LNCAP (cell line): Measurements from ENCODE around the gene FAM76A.

Experiments
- TF ChIP-seq, protein P1 (sequence below): fragments of 450-650 bp; IDR thresholded peaks from 2 replicates; pipeline ENCODE4 v1.5.1; 2017; ENCODE audit warnings: mild to moderate bottlenecking

Gene FAM76A

DNA sequence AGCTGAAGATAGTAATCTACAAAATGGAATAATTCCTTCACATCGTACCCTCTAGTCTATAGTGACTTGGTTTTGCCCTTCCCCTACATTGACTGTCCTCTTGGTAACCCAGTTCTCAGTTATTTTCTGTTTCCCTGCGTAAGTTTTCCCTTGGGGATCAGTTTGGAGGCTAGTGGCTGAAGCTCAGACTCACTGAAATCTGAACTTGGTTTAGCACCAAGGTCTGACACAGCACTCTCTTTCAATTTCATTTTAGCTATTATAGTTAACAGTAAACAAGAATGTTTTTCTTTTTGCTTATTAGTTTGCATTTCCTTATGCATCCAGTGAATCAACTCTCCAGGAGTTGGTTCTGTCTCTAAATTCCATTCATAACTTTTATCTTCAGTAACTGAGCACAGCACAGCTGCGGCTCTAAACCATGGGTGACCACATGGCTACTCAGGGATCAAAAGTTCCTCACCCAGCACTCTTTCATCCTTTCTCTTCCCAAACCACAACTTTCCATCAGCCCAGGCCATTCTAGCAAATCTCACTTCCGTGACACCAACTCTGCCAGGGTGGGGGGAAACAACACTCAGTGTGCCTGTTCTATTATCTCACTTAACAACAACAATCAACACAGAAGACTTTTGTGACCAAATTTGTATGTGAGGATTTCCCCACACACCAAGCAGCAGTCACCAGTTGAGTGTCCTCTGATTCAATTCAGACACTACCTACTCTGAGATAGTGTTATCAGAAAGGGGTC lies 36.2 kb upstream of the FAM76A start:
- TF ChIP-seq, protein P1, sequence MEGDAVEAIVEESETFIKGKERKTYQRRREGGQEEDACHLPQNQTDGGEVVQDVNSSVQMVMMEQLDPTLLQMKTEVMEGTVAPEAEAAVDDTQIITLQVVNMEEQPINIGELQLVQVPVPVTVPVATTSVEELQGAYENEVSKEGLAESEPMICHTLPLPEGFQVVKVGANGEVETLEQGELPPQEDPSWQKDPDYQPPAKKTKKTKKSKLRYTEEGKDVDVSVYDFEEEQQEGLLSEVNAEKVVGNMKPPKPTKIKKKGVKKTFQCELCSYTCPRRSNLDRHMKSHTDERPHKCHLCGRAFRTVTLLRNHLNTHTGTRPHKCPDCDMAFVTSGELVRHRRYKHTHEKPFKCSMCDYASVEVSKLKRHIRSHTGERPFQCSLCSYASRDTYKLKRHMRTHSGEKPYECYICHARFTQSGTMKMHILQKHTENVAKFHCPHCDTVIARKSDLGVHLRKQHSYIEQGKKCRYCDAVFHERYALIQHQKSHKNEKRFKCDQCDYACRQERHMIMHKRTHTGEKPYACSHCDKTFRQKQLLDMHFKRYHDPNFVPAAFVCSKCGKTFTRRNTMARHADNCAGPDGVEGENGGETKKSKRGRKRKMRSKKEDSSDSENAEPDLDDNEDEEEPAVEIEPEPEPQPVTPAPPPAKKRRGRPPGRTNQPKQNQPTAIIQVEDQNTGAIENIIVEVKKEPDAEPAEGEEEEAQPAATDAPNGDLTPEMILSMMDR = no peak

DNA sequence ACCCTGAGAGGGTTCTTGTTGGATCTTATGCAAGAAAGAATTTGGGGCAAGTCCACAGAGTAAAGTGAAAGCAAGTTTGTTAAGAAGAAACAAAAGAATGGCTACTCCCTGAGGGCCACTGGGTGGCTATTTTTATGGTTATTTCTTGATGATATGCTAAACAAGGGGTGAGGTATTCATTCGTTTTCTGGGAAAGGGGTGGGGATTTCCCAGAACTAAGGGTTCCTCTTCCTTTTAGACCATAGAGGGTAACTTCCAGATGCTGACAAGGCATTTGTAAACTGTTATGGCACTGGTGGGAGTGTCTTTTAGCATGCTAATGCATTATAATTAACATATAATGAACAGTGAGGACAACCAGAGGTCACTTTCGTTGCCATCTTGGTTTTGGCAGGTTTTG lies 35.6 kb upstream of the FAM76A start:
- TF ChIP-seq, protein P1 = no peak

DNA sequence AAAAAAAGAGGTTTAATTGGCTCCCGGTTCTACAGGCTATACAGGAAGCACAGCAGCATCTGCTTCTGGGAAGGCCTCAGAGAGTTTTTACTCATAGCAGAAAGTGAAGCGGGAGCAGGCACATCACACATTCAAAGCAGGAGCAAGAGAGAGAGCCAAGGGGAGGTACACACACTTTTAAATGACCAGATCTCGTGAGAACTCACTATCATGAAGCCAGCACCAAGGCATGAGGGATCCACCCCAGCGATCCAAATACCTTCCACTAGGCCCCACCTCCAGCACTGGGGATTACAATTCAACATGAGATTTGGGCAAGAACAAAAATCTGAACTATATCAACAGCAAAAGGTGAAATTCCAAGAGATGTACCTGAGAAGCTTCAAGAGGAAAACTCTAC lies 20.8 kb upstream of the FAM76A start:
- TF ChIP-seq, protein P1 = no peak

DNA sequence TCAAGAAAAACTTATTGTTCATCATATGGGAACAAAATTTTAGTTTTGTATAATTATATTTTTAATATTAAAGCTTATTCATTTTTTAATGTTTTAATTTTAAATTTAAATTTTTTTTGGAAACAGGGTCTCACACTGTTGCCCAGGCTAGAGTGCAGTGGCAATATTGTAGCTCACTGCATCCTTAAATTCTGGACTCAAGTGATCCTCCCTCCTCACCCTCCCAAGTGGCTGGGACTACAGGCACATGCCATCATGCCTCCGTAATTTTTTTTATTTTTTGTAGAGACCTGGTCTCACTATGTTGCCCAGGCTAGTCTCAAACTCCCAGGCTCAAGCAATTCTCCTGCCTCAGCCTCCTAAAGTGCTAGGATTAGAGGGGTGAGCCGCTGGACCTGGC lies 20.2 kb upstream of the FAM76A start:
- TF ChIP-seq, protein P1 = no peak

DNA sequence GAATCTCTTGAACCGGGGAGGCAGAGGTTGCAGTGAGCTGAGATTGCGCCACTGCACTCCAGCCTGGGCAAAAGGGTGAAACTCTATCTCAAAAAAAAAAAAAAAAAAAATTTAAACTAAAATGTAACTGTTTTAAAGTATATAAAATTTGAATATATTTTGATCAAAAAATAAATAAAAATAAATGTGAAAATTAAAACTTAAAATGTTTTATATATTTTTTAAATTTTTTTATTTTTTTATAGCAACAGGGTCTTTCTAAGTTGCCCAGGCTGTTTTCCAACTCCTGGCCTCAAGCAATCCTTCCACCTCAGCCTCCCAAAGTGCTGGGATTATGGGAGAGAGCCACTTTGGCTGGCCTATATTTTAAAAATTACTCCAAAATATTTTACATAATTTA lies 15.2 kb upstream of the FAM76A start:
- TF ChIP-seq, protein P1 = no peak

DNA sequence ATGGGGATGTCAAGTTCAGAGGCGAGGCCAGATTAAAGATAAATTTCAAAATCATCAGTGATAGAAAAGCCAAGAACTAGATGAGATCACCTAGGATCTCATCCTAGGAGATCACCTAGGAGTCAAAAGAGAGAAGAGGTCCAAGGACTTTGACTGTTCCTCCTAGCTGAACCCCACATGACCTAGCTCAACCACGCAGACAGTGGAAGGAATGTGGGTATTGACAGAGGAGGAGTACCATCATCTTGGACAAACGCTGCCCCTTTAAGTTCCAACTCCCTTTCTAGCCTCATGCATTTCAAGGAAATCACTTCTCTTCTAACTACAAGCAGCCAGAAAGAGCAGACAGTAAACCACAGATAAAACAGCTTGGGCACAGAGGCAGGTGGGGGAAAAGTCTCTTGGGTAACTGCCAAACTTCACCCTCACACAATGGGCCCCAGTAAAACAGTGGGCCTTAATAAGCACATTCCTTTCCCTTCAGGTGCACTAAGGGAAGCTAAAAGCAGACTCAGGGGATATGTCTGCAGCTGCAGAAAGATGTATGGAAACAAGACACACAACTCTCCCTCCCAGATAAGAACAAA lies 12.5 kb upstream of the FAM76A start:
- TF ChIP-seq, protein P1 = no peak

DNA sequence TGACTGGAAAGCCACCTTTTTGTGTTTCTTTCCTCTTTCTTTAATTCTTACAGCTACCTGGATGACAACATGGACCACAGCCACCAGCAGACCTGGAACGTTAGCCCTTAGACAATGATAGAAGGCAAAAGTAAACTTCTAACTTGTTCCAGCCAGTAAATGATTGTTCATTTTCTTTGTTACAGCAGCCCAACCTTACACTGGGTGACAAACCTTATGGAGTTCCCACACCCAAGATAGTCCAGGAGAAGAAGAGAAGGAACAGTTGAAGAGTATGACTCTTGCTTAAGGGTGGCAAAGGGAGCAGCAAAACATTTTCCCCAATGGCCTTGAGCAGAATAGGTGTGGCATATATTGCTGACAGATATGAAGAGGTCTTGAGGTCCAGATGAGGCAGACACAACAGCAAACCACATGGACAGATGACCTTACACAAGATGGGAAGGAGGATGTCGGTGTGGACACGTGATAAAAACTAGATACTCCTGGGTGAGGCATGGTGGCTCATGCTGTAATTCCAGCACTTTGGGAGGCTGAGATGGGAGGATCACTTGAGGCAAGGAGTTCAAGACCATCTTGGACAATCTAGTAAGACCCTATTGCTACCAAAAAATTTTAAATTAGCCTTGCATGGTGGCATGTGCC lies 11.8 kb upstream of the FAM76A start:
- TF ChIP-seq, protein P1 = no peak
